Uterus (tissue), 4 donors: ENCODE data around the gene HTRA1. TPM values are rescaled to one million over a fixed set of nuclear protein-coding genes. Genes with fewer than 3 reads are reported as not detected.

Experiments
- DNase-seq, 2 donors: peaks; one replicate each; pipeline ENCODE4 v3.0.0-alpha.2; 2019 to 2020
- H3K27ac ChIP-seq, 2 donors: fragments of 200-600 bp; sonication (generic); 1 replicate in 1 of 2; 2 replicates in 1 of 2; pipeline ENCODE4 v1.5.1; 2016 to 2018
- H3K27me3 ChIP-seq, 2 donors: fragments of 200-600 bp; sonication (generic); one replicate each; pipeline ENCODE4 v1.5.1; 2018 to 2019; ENCODE audit warnings: control low read depth in 1 of 2
- H3K36me3 ChIP-seq, 2 donors: fragments of 200-600 bp; sonication (generic); one replicate each; pipeline ENCODE4 v1.5.1; 2019; ENCODE audit warnings: control low read depth in 1 of 2
- H3K4me1 ChIP-seq, 2 donors: fragments of 200-600 bp; sonication (generic); one replicate each; pipeline ENCODE4 v1.5.1; 2018 to 2019; ENCODE audit warnings: control low read depth in 1 of 2
- H3K4me3 ChIP-seq, 2 donors: fragments of 200-600 bp; sonication (generic); 1 replicate in 1 of 2; 2 replicates in 1 of 2; pipeline ENCODE4 v1.5.1; 2018 to 2019; ENCODE audit warnings: mild to moderate bottlenecking in 1 of 2
- H3K9me3 ChIP-seq, 2 donors: fragments of 200-600 bp; sonication (generic); one replicate each; pipeline ENCODE4 v1.5.1; 2019; ENCODE audit warnings: control low read depth in 1 of 2
- CTCF ChIP-seq, 4 experiments: fragments of 200-600 bp in 2 of 4; fragments of 450-650 bp in 2 of 4; sonication (generic) in 2 of 4; IDR thresholded peaks; one replicate each; pipeline ENCODE4 v1.5.1; 2016 to 2019; ENCODE audit warnings: antibody characterized with exemption in 4 of 4, mild to moderate bottlenecking in 2 of 4, moderate library complexity in 1 of 4
- POLR2A ChIP-seq, 2 donors: fragments of 450-650 bp; IDR thresholded peaks; one replicate each; pipeline ENCODE4 v1.6.1; 2016; ENCODE audit warnings: antibody characterized with exemption in 2 of 2, mild to moderate bottlenecking in 1 of 2, moderate library complexity in 1 of 2
- intact Hi-C: fragments of 100-400 bp; cut with DNase I; formaldehyde crosslinking; loops from one replicate; pipeline ENCODE4 v1.15.1; 2023; ENCODE audit warnings: low total_unique reads
- total RNA-seq, 4 donors: library from RNA; depleted of rRNA in 3 of 4; stranded (reverse); fragments of >200 nt in 3 of 4; gene quantifications; one replicate each; pipeline versions ENCODE4 v1.1.0 to v1.2.4, GENCODE V29; 2014 to 2023
- donor health status: DM: yes; HTN: yes; CAD: no.

HTRA1 gene
- total RNA-seq, 4 donors from 2014 or later = 98.3 to 153 (median 142) TPM

- intact Hi-C loops = no loop called here
- Histone ChIP-seq H3K27me3 (no peaks in the 10 kb centered on the region), H3K36me3 (no peaks in the 10 kb centered on the region), H3K4me1 (no peaks in the 10 kb centered on the region), H3K27ac (peak overlapping the region in 1 of 2 donors; percentile 34), H3K4me3 (no peak overlapping the region), H3K9me3 (no peaks in the 10 kb centered on the region)
- no peak for DNase-seq
- TF ChIP-seq CTCF (IDR thresholded peaks at IDR 0.05) (no peak), POLR2A (IDR thresholded peaks at IDR 0.05) (no peak)
These were observed 41.3 kb upstream of the HTRA1 start for GRCh38 chr10:122419876-122420623.

GRCh38 chr10:122420624-122421007 is 40.7 kb upstream of the HTRA1 start:
- no peak for DNase-seq
- H3K27me3 ChIP-seq = no peaks in the 10 kb centered on the region
- H3K9me3 ChIP-seq = no peaks in the 10 kb centered on the region
- no peaks in the 10 kb centered on the region for H3K4me1 ChIP-seq
- intact Hi-C loops = no loop called here
- TF ChIP-seq CTCF (IDR thresholded peaks at IDR 0.05) (no peak), POLR2A (IDR thresholded peaks at IDR 0.05) (no peak)
- no peak overlapping the region for H3K4me3 ChIP-seq
- H3K27ac ChIP-seq = peak overlapping the region in 1 of 2 donors; percentile 34
- H3K36me3 ChIP-seq = no peaks in the 10 kb centered on the region

GRCh38 chr10:122421054-122421625 is 40.2 kb upstream of the HTRA1 start:
- no peaks in the 10 kb centered on the region for H3K27me3 ChIP-seq
- TF ChIP-seq POLR2A (IDR thresholded peaks at IDR 0.05) = no peak
- no peak for TF ChIP-seq CTCF (IDR thresholded peaks at IDR 0.05)
- intact Hi-C loops = no loop called here
- H3K4me3 ChIP-seq = no peak overlapping the region
- no peaks in the 10 kb centered on the region for H3K9me3 ChIP-seq
- no peak for DNase-seq
- no peaks in the 10 kb centered on the region for H3K36me3 ChIP-seq
- no peaks in the 10 kb centered on the region for H3K4me1 ChIP-seq
- peak overlapping the region in 1 of 2 donors; percentile 34 for H3K27ac ChIP-seq

- TF ChIP-seq POLR2A (IDR thresholded peaks at IDR 0.05) (no peak), CTCF (IDR thresholded peaks at IDR 0.05) (no peak)
- Histone ChIP-seq H3K36me3 (no peaks in the 10 kb centered on the region), H3K27me3 (no peaks in the 10 kb centered on the region), H3K27ac (no peak overlapping the region), H3K9me3 (no peaks in the 10 kb centered on the region), H3K4me3 (no peak overlapping the region), H3K4me1 (no peaks in the 10 kb centered on the region)
- intact Hi-C loops = no loop called here
- no peak for DNase-seq
These were observed 39.6 kb upstream of the HTRA1 start for GRCh38 chr10:122421742-122422141.

GRCh38 chr10:122422266-122422989 is 38.9 kb upstream of the HTRA1 start:
- Histone ChIP-seq H3K36me3 (no peaks in the 10 kb centered on the region), H3K27me3 (no peaks in the 10 kb centered on the region), H3K4me3 (no peak overlapping the region), H3K4me1 (no peaks in the 10 kb centered on the region), H3K9me3 (no peaks in the 10 kb centered on the region), H3K27ac (no peak overlapping the region)
- DNase-seq = no peak
- intact Hi-C loops = no loop called here
- no peak for TF ChIP-seq POLR2A (IDR thresholded peaks at IDR 0.05)
- no peak for TF ChIP-seq CTCF (IDR thresholded peaks at IDR 0.05)
